Calu3 (cell line): ENCODE results near the gene ODAD4. TPM values are rescaled to one million over a fixed set of nuclear protein-coding genes. Genes with fewer than 3 reads are reported as not detected.

ENCODE experiments used
- BruUV-seq: library from RNA; stranded (reverse); fragments of 400-500 nt; replicated peaks from 2 replicates; lab custom pipeline; 2021; lab: Mats Ljungman, UMichigan
- CTCF ChIA-PET: fragments of 300-600 bp; sonication (Branson Sonifier 250); formaldehyde crosslinking; loops from one replicate; lab custom pipeline; 2022; ENCODE audit warnings: antibody characterized with exemption; lab: Charles Lee
- DNase-seq: peaks from one replicate; pipeline ENCODE4 v3.0.0; 2022
- H3K27ac Mint-ChIP-seq: one replicate; pipeline ENCODE4 v1.8.0; 2022; ENCODE audit warnings: mixed read lengths; ENCODE audit not compliant: unreplicated experiment
- H3K27me3 Mint-ChIP-seq: one replicate; pipeline ENCODE4 v1.8.0; 2022; ENCODE audit warnings: mixed read lengths; ENCODE audit not compliant: unreplicated experiment
- H3K36me3 Mint-ChIP-seq: one replicate; pipeline ENCODE4 v1.8.0; 2022; ENCODE audit warnings: mild to moderate bottlenecking, moderate library complexity, mixed read lengths; ENCODE audit not compliant: insufficient read depth, unreplicated experiment
- H3K4me1 Mint-ChIP-seq: one replicate; pipeline ENCODE4 v1.8.0; 2022; ENCODE audit warnings: mild to moderate bottlenecking, low read depth, mixed read lengths; ENCODE audit not compliant: unreplicated experiment
- H3K4me3 Mint-ChIP-seq: one replicate; pipeline ENCODE4 v1.8.0; 2022; ENCODE audit warnings: mild to moderate bottlenecking, low read depth, moderate library complexity, mixed read lengths; ENCODE audit not compliant: unreplicated experiment
- H3K9me3 Mint-ChIP-seq: one replicate; pipeline ENCODE4 v1.8.0; 2022; ENCODE audit warnings: low read depth, mixed read lengths; ENCODE audit not compliant: unreplicated experiment
- intact Hi-C: fragments of 100-400 bp; cut with micrococcal nuclease; formaldehyde crosslinking; loops from one replicate; pipeline ENCODE4 v1.10.0; 2022; ENCODE audit not compliant: unreplicated experiment
- total RNA-seq: library from RNA; stranded (reverse); gene quantifications from 2 replicates; pipeline ENCODE4 v1.2.3, GENCODE V29; 2022
- TF ChIP-seq, protein P1 (sequence below): fragments of 200-600 bp; IDR thresholded peaks from one replicate; pipeline ENCODE4 v1.8.0; 2022; ENCODE audit warnings: antibody characterized with exemption; ENCODE audit not compliant: unreplicated experiment

The ODAD4 gene
- total RNA-seq, 1 experiment from 2014 or later: 2.7 TPM

DNA sequence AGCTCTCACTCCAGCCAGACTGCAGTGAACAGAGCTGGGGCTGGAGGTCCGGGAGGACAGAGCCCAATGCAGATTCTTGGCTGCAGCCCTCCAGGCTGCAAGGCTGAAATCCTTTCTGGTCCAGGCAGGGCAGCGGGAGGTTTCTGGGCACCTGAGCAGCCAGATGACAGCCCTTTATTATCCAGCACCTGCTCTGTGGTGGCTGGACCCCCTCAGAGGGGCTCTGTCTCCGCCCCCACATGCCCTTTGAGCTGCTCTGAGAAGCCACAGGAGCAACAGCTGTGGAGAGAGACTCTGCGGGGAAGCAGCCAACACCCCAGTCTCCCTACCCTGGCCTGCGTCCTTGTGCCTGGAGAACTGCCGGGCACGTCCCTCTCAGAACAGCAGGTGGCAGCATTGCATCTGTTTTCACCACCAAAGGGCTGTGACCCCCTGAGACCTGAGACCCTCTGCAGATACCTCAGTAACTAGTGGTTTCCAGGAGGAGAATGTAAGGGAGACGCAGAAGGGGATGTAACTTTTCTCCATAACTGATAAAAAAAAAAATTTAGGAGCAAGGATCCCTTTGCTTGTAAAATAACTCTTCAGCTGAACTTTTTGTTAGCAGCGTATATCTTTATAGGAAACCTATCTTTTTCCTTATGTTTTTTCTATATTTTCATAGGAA, 32.5 kb downstream of the ODAD4 start:
- Mint-ChIP-seq H3K4me1 (peaks cover 27% of the 10 kb centered on the region), H3K9me3 (no peaks in the 10 kb centered on the region), H3K27ac (no peak overlapping the region), H3K27me3 (peaks cover 23% of the 10 kb centered on the region), H3K4me3 (no peak overlapping the region), H3K36me3 (peaks cover 36% of the 10 kb centered on the region)
- intact Hi-C loops: loop anchor here (1.0 to 5.0 kb wide), 3 partner anchors 139 to 444 kb away; no protein-coding TSS in a partner anchor
- no TSS peak for BruUV-seq
- DNase-seq: peak; percentile 87
- TF ChIP-seq, protein P1, sequence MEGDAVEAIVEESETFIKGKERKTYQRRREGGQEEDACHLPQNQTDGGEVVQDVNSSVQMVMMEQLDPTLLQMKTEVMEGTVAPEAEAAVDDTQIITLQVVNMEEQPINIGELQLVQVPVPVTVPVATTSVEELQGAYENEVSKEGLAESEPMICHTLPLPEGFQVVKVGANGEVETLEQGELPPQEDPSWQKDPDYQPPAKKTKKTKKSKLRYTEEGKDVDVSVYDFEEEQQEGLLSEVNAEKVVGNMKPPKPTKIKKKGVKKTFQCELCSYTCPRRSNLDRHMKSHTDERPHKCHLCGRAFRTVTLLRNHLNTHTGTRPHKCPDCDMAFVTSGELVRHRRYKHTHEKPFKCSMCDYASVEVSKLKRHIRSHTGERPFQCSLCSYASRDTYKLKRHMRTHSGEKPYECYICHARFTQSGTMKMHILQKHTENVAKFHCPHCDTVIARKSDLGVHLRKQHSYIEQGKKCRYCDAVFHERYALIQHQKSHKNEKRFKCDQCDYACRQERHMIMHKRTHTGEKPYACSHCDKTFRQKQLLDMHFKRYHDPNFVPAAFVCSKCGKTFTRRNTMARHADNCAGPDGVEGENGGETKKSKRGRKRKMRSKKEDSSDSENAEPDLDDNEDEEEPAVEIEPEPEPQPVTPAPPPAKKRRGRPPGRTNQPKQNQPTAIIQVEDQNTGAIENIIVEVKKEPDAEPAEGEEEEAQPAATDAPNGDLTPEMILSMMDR: peak; percentile 98
- CTCF ChIA-PET: interaction anchor here (0.5 to 2.2 kb wide), 15 partner anchors 32 to 552 kb away, joined by 3 to 11 read pairs (median 5); partner anchors contain the start of genes DNAJC7, NKIRAS2 and ODAD4

DNA sequence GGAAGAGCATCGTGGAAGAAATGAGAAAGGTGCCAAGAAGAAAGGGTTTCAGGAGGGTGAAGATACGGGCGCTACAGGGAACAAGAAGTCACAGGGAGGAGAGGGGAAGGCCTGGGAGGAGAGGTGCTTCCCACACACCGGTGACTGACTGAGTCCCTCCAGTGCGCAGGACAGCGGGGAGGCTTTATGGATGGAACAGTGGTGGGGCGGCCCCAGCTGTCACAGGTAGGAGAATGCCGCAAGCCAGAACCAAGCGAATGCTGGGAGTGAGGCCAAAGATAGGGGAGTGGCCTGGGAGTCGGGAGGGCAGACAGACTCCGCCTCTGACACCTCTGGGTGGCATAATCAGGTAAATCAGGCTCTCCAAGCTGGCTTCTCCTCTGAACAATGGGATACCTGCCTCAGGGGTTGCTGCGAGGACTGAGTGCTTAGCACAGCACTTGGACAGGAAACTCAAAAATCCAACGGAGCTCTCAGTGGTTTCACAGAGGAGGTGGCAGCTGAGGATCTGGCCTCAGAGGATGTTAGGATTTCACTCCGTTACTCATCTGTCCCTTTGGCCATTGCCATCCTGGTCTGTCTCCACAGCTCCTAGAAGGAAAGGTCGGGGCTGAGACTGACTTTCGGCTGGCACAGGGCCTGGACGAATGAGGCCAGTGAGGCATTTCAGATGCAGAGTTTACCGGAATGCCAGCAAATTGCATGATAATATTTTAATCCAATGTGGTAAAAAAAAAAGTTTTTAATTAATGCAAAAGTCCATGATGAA, 35.5 kb downstream of the ODAD4 start:
- H3K27me3 Mint-ChIP-seq: peaks cover 18% of the 10 kb centered on the region
- CTCF ChIA-PET: interaction anchor here (0.6 to 1.9 kb wide), 17 partner anchors 10 to 1853 kb away, joined by 3 to 12 read pairs (median 5); partner anchors contain the start of genes ACLY, DHX58, DNAJC7 and KAT2A
- intact Hi-C loops: loop anchor here (2.0 kb wide), 1 partner anchor 59 kb away; no protein-coding TSS in a partner anchor
- peak; percentile 94 for DNase-seq
- peak overlapping the region; percentile 24 for H3K27ac Mint-ChIP-seq
- TF ChIP-seq, protein P1: no peak
- H3K4me3 Mint-ChIP-seq: peak overlapping the region; percentile 58
- H3K9me3 Mint-ChIP-seq: no peaks in the 10 kb centered on the region
- H3K36me3 Mint-ChIP-seq: peaks cover 59% of the 10 kb centered on the region
- peaks cover 16% of the 10 kb centered on the region for H3K4me1 Mint-ChIP-seq
- TSS peak; percentile 73 for BruUV-seq

DNA sequence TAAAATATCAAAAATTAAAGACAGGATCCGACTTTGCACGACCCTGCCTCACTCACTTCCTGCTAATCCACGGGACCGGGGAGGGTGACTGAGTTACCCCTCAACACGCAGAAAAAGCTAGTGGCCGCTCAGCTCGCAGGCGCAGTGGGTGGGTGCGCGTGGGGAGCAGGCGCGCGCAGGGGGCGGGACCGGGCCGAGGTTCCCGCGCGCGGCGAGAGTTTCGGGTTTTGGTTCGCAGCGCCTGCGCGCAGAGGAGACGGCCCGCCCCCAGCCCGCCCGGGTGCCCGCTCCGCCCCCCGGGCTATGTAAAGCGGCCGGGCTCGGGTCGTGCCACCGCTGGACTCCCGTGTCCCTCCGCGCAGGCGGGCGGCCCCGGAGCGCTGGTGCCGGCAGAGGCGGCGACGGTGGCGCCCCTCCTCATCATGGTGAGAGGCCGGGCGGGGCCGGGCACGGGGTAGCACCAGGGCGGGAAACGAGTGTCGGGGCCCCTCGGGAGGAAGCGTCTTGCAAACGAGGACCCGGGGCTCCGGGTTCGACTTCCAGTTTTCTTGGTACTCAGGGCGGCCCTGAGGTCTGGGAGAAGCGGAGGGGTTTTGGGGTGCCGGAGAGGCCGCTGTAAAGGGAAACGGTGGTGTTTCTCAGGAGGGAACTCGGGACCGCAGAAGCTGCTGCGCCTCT, 36.2 kb downstream of the ODAD4 start, which contains the start of gene CNP:
Gene CNP (plus strand): TSS at position 333 of the 678 bp plus-strand sequence. CDS start 90 bp downstream, at position 423.
- intact Hi-C loops: loop anchor here (2.0 kb wide), 1 partner anchor 58 kb away; no protein-coding TSS in a partner anchor
- BruUV-seq: no TSS peak
- peak within 1 kb of the TSS; percentile 58 for H3K4me3 Mint-ChIP-seq
- H3K4me1 Mint-ChIP-seq: peaks cover 16% of the 10 kb centered on the region
- CTCF ChIA-PET: interaction anchor here (0.5 to 1.9 kb wide), 19 partner anchors 9 to 1853 kb away, joined by 3 to 12 read pairs (median 5); partner anchors contain the start of genes ACLY, DHX58, DNAJC7 and KAT2A
- H3K27me3 Mint-ChIP-seq: peaks cover 11% of the 10 kb centered on the region
- TF ChIP-seq, protein P1: no peak
- no peaks in the 10 kb centered on the region for H3K9me3 Mint-ChIP-seq
- peak; percentile 98 for DNase-seq
- H3K27ac Mint-ChIP-seq: peak within 1 kb of the TSS; percentile 48
- peaks cover 66% of the 10 kb centered on the region for H3K36me3 Mint-ChIP-seq
